Keratinocyte (primary cell): ENCODE measurements around the gene APOL3. TPM values are rescaled to one million over a fixed set of nuclear protein-coding genes. Genes with fewer than 3 reads are reported as not detected.

ENCODE experiments used
- DNase-seq: peaks from one replicate; pipeline ENCODE4 v3.0.0-alpha.2; 2011; ENCODE audit warnings: low read depth, missing footprints, low spot score
- FAIRE-seq: peaks from 2 replicates; lab custom pipeline; 2011; peaks lifted over from hg19 to GRCh38; lab: Jason Lieb, UNC
- H2AFZ ChIP-seq: 2 replicates; pipeline ENCODE4 v1.6.0; 2012; ENCODE audit warnings: low read length, control low read depth, inconsistent platforms; ENCODE audit not compliant: control insufficient read depth
- H3K27ac ChIP-seq: 2 replicates; pipeline ENCODE4 v1.5.1; 2011; ENCODE audit warnings: low read length; ENCODE audit not compliant: control insufficient read depth, insufficient read depth
- H3K27me3 ChIP-seq: 3 replicates; pipeline ENCODE4 v1.6.0; 2011; ENCODE audit warnings: low read length; ENCODE audit not compliant: control insufficient read depth, insufficient read depth; ENCODE audit errors: extremely low read depth
- H3K36me3 ChIP-seq, 2 experiments: 2 replicates in 1 of 2; 3 replicates in 1 of 2; pipeline ENCODE4 v1.5.1; 2011; ENCODE audit warnings: low read length in 2 of 2, mild to moderate bottlenecking in 1 of 2; ENCODE audit not compliant: control insufficient read depth in 2 of 2, insufficient read depth in 2 of 2; ENCODE audit errors: extremely low read depth in 1 of 2
- H3K4me1 ChIP-seq: 3 replicates; pipeline ENCODE4 v1.5.1; 2011; ENCODE audit warnings: low read length; ENCODE audit not compliant: control insufficient read depth, insufficient read depth; ENCODE audit errors: extremely low read depth
- H3K4me2 ChIP-seq: 3 replicates; pipeline ENCODE4 v1.6.0; 2011; ENCODE audit warnings: low read depth, low read length; ENCODE audit not compliant: control insufficient read depth, insufficient read depth; ENCODE audit errors: extremely low read depth
- H3K4me3 ChIP-seq, 3 experiments: fragments of 200-600 bp in 1 of 3; sonication (generic) in 1 of 3; 2 replicates in 2 of 3; 3 replicates in 1 of 3; pipeline ENCODE4 v1.5.1; 2011 to 2016; ENCODE audit warnings: low read length in 3 of 3, mild to moderate bottlenecking in 3 of 3, control low read depth in 2 of 3, inconsistent platforms in 1 of 3, low read depth in 1 of 3, mixed read lengths in 1 of 3, mixed run types in 1 of 3, moderate library complexity in 1 of 3; ENCODE audit not compliant: control insufficient read depth in 2 of 3, insufficient read depth in 2 of 3; ENCODE audit errors: extremely low read depth in 1 of 3
- H3K79me2 ChIP-seq: 2 replicates; pipeline ENCODE4 v1.6.0; 2012; ENCODE audit warnings: low read length; ENCODE audit not compliant: control insufficient read depth, insufficient read depth
- H3K9ac ChIP-seq: 3 replicates; pipeline ENCODE4 v1.6.0; 2011; ENCODE audit warnings: low read length; ENCODE audit not compliant: control insufficient read depth, insufficient read depth; ENCODE audit errors: extremely low read depth
- H3K9me1 ChIP-seq: 3 replicates; pipeline ENCODE4 v1.6.0; 2011; ENCODE audit warnings: low read length; ENCODE audit not compliant: control insufficient read depth, insufficient read depth; ENCODE audit errors: extremely low read depth
- H3K9me3 ChIP-seq: 2 replicates; pipeline ENCODE4 v1.5.1; 2012; ENCODE audit warnings: low read depth, low read length; ENCODE audit not compliant: control insufficient read depth
- H4K20me1 ChIP-seq: 3 replicates; pipeline ENCODE4 v1.6.0; 2011; ENCODE audit warnings: low read length; ENCODE audit not compliant: control insufficient read depth, insufficient read depth; ENCODE audit errors: extremely low read depth
- EZH2 ChIP-seq: IDR thresholded peaks from one replicate; pipeline ENCODE4 v1.6.1; 2012; ENCODE audit warnings: inconsistent platforms, mild to moderate bottlenecking, low read length, moderate library complexity
- dilution Hi-C: fragments of 300-500 bp; cut with MboI; formaldehyde crosslinking; loops from one replicate; pipeline ENCODE4 v1.7.0; 2020; ENCODE audit warnings: low sequenced_read_pairs; ENCODE audit not compliant: extremely low pct_ligation_motif_present
- polyA plus RNA-seq, 5 experiments: library from polyadenylated mRNA; depleted of rRNA in 3 of 5; stranded (reverse) in 3 of 5; stranded (forward) in 1 of 5; unstranded in 1 of 5; fragments of >200 nt; gene quantifications; 1 replicate in 1 of 5; 2 replicates in 3 of 5; 3 replicates in 1 of 5; pipeline versions ENCODE4 v1.2.1 to v1.2.3, GENCODE V29; 2011 to 2012; ENCODE audit warnings: missing spikeins in 2 of 5, low read depth in 1 of 5, low replicate concordance in 1 of 5
- TF ChIP-seq, protein P1 (sequence below), 3 experiments: IDR thresholded peaks in 1 of 3; conservative IDR thresholded peaks in 1 of 3; optimal IDR thresholded peaks in 1 of 3; 2 replicates in 2 of 3; 3 replicates in 1 of 3; pipeline versions ENCODE3 to v1.5.1; 2011; ENCODE audit warnings: low read length in 3 of 3, mild to moderate bottlenecking in 3 of 3, moderate library complexity in 2 of 3, control low read depth in 1 of 3, inconsistent platforms in 1 of 3; ENCODE audit not compliant: insufficient read depth in 2 of 3; ENCODE audit errors: extremely low read depth in 1 of 3

Gene APOL3
- polyA plus RNA-seq, 1 donor (not counting 4 experiments of a cell fraction or from before 2014, with no cell fraction given): 0.92 TPM

DNA sequence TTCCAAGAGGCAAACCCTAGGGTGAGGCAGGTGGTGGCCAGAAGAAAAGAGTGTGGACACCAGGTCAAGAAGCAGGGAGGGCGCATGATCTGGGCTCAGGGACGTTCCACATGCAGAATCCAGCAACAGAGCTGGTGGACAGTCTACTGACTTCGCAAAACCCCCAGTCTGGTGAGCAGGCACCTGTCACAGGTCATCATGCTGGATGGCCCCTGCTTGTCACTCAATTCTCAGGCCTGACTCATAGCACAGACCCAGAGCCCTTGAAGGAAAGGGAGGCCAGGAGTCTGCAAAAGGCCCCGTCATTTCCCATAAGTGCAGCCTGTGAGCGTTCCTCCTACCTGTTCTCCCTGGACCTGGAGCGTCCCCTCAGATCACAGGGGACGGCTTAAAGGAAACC lies 22.9 kb upstream of the APOL3 start:
- no peaks in the 10 kb centered on the region for H3K36me3 ChIP-seq
- no peaks in the 10 kb centered on the region for H3K27me3 ChIP-seq
- H2AFZ ChIP-seq: no peak overlapping the region
- no peaks in the 10 kb centered on the region for H4K20me1 ChIP-seq
- dilution Hi-C loops: no loop called here
- no peak overlapping the region for H3K9ac ChIP-seq
- no peak for DNase-seq
- no peaks in the 10 kb centered on the region for H3K9me1 ChIP-seq
- H3K9me3 ChIP-seq: no peaks in the 10 kb centered on the region
- TF ChIP-seq, protein P1, sequence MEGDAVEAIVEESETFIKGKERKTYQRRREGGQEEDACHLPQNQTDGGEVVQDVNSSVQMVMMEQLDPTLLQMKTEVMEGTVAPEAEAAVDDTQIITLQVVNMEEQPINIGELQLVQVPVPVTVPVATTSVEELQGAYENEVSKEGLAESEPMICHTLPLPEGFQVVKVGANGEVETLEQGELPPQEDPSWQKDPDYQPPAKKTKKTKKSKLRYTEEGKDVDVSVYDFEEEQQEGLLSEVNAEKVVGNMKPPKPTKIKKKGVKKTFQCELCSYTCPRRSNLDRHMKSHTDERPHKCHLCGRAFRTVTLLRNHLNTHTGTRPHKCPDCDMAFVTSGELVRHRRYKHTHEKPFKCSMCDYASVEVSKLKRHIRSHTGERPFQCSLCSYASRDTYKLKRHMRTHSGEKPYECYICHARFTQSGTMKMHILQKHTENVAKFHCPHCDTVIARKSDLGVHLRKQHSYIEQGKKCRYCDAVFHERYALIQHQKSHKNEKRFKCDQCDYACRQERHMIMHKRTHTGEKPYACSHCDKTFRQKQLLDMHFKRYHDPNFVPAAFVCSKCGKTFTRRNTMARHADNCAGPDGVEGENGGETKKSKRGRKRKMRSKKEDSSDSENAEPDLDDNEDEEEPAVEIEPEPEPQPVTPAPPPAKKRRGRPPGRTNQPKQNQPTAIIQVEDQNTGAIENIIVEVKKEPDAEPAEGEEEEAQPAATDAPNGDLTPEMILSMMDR (optimal IDR thresholded peaks at IDR 0.05 in 1 of 3, IDR thresholded peaks at IDR 0.05 in 1 of 3, conservative IDR thresholded peaks at IDR 0.05 in 1 of 3; ENCODE audit: extremely low read depth in 1 of 3, insufficient read depth in 2 of 3, low read length in 3 of 3): no peak
- no peak for TF ChIP-seq EZH2
- no peak overlapping the region for H3K4me2 ChIP-seq
- H3K79me2 ChIP-seq: no peaks in the 10 kb centered on the region
- H3K4me1 ChIP-seq: no peaks in the 10 kb centered on the region
- no peak overlapping the region for H3K4me3 ChIP-seq
- H3K27ac ChIP-seq: no peak overlapping the region
- FAIRE-seq: no peak

DNA sequence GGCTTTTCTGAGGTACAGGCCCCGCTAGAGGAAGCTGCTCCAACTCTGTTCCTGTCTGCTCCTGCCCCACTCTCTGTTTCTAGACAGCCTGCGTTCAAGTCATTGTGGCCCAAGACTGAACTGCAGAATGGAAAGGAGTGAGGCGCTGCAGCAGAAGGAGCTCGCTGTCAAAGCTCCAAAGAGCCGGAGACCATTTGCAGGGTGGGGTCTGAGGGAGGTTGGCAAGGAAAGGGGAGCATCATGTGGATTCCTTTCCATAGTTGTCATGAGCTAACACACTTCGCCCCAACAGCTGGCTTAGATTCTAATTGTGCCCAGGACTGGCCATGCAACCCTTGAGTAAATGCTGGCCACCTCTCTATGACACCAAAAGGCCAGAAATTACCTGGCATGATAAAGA lies 22.3 kb upstream of the APOL3 start:
- Histone ChIP-seq H3K9ac (no peak overlapping the region), H3K9me1 (no peaks in the 10 kb centered on the region), H3K36me3 (no peaks in the 10 kb centered on the region), H3K27ac (no peak overlapping the region), H3K79me2 (no peaks in the 10 kb centered on the region), H3K27me3 (no peaks in the 10 kb centered on the region), H3K4me3 (no peak overlapping the region), H3K4me1 (no peaks in the 10 kb centered on the region), H3K9me3 (no peaks in the 10 kb centered on the region), H3K4me2 (no peak overlapping the region), H2AFZ (no peak overlapping the region), H4K20me1 (no peaks in the 10 kb centered on the region)
- FAIRE-seq (no peak), DNase-seq (no peak)
- dilution Hi-C loops: no loop called here
- TF ChIP-seq, protein P1 (optimal IDR thresholded peaks at IDR 0.05 in 1 of 3, IDR thresholded peaks at IDR 0.05 in 1 of 3, conservative IDR thresholded peaks at IDR 0.05 in 1 of 3; ENCODE audit: extremely low read depth in 1 of 3, insufficient read depth in 2 of 3, low read length in 3 of 3): no peak
- TF ChIP-seq EZH2: no peak
